Tibial nerve (tissue), 4 donors: Measurements from ENCODE around the gene SDCBP2.

Experiments used
- EP300 ChIP-seq, 2 donors: sonication (generic); formaldehyde crosslinking; IDR thresholded peaks; one replicate each; pipeline ENCODE4 v1.6.1; 2017; ENCODE audit warnings: antibody characterized with exemption in 2 of 2, mild to moderate bottlenecking in 1 of 2
- POLR2A ChIP-seq, 2 donors: fragments of 450-650 bp; IDR thresholded peaks; one replicate each; pipeline ENCODE4 v1.6.1; 2017; ENCODE audit warnings: antibody characterized with exemption in 2 of 2, mild to moderate bottlenecking in 2 of 2, moderate library complexity in 2 of 2
- TF ChIP-seq, protein P1 (sequence below), 5 experiments: fragments of 200-600 bp in 3 of 5; fragments of 450-650 bp in 2 of 5; sonication (generic) in 3 of 5; IDR thresholded peaks; one replicate each; pipeline ENCODE4 v1.5.1; 2016 to 2019; ENCODE audit warnings: antibody characterized with exemption in 5 of 5, mild to moderate bottlenecking in 3 of 5, moderate library complexity in 2 of 5

DNA sequence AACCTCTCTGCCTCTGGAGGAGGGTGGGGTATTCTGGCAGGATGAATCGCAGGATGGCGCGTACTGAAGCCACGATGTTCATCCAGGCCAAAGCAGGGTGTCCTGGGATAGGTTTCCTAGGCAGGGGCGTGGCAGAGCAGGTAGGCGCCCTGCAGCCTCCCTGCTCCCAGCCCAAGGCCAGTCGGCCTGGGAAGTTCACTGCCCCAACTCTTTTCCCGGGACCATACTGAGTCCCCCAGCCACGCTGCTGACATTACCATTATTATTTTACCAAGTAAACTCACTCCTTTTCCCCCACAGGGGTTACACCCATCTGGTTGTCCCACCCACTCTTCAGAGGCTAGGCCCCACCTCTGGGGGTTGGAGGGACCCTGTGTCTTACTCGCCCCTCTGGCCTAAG is 21.8 kb downstream of the SDCBP2 start:
- TF ChIP-seq POLR2A (IDR thresholded peaks at IDR 0.05) (no peak), EP300 (IDR thresholded peaks at IDR 0.05) (no peak)
- TF ChIP-seq, protein P1, sequence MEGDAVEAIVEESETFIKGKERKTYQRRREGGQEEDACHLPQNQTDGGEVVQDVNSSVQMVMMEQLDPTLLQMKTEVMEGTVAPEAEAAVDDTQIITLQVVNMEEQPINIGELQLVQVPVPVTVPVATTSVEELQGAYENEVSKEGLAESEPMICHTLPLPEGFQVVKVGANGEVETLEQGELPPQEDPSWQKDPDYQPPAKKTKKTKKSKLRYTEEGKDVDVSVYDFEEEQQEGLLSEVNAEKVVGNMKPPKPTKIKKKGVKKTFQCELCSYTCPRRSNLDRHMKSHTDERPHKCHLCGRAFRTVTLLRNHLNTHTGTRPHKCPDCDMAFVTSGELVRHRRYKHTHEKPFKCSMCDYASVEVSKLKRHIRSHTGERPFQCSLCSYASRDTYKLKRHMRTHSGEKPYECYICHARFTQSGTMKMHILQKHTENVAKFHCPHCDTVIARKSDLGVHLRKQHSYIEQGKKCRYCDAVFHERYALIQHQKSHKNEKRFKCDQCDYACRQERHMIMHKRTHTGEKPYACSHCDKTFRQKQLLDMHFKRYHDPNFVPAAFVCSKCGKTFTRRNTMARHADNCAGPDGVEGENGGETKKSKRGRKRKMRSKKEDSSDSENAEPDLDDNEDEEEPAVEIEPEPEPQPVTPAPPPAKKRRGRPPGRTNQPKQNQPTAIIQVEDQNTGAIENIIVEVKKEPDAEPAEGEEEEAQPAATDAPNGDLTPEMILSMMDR (IDR thresholded peaks at IDR 0.05) = no peak
